Measurements from ENCODE around the gene APOA4. TPM values are rescaled to one million over a fixed set of nuclear protein-coding genes. Genes with fewer than 3 reads are reported as not detected.

Gene APOA4
- total and polyA plus RNA-seq, 4 donors, result 0.89 to 382 (median 131) TPM

DNA sequence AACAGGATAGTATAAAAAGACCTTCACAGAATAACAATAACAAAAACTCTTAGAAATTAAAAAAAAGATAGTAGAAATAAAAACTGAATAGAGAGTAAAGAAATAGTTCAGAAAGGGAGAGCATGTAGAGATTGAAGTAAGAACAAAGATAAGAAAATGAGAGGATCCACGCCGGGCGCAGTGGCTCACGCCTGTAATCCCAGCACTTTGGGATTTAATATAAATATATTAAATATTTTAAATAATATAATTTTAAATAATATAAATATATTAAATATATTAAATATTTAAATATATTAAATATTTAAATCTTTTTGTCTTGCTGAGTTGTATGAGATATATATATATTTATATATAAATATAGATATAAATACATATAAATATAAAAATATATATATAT lies 11.0 kb downstream of the APOA4 start:
- Histone ChIP-seq H3K4me3 (ENCODE audit: low read depth in 1 of 3, low read length in 3 of 3) (no peak overlapping the region), H3K27me3 (ENCODE audit: control insufficient read depth in 4 of 4, insufficient read depth in 4 of 4, low read length in 3 of 4) (no peaks in the 10 kb centered on the region), H3K9ac (ENCODE audit: low read depth in 1 of 2, low read length in 2 of 2) (no peak overlapping the region), H3K4me1 (ENCODE audit: control insufficient read depth in 4 of 4, insufficient read depth in 4 of 4, low read length in 3 of 4) (peaks cover 12 to 63% (median 42%) of the 10 kb centered on the region in 4 donors), H3K9me3 (ENCODE audit: control insufficient read depth in 4 of 4, low read length in 3 of 4) (no peaks in the 10 kb centered on the region), H3K27ac (ENCODE audit: low read depth in 1 of 2, low read length in 2 of 2) (no peak overlapping the region), H3K36me3 (ENCODE audit: control insufficient read depth in 4 of 4, insufficient read depth in 3 of 4, low read depth in 1 of 4, low read length in 3 of 4) (no peaks in the 10 kb centered on the region)
- TF ChIP-seq, protein P1, sequence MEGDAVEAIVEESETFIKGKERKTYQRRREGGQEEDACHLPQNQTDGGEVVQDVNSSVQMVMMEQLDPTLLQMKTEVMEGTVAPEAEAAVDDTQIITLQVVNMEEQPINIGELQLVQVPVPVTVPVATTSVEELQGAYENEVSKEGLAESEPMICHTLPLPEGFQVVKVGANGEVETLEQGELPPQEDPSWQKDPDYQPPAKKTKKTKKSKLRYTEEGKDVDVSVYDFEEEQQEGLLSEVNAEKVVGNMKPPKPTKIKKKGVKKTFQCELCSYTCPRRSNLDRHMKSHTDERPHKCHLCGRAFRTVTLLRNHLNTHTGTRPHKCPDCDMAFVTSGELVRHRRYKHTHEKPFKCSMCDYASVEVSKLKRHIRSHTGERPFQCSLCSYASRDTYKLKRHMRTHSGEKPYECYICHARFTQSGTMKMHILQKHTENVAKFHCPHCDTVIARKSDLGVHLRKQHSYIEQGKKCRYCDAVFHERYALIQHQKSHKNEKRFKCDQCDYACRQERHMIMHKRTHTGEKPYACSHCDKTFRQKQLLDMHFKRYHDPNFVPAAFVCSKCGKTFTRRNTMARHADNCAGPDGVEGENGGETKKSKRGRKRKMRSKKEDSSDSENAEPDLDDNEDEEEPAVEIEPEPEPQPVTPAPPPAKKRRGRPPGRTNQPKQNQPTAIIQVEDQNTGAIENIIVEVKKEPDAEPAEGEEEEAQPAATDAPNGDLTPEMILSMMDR (IDR thresholded peaks at IDR 0.05; ENCODE audit: low read depth, low read length, missing input control), result no peak
- TF ChIP-seq RAD21 (IDR thresholded peaks at IDR 0.05) (no peak), MAX (IDR thresholded peaks at IDR 0.05) (no peak), SP1 (IDR thresholded peaks at IDR 0.05) (no peak), RXRA (IDR thresholded peaks at IDR 0.05) (no peak), HNF4G (IDR thresholded peaks at IDR 0.05) (no peak), REST (IDR thresholded peaks at IDR 0.05) (no peak), TAF1 (conservative IDR thresholded peaks at IDR 0.05) (no peak), YY1 (IDR thresholded peaks at IDR 0.05) (no peak), HNF4A (conservative IDR thresholded peaks at IDR 0.05) (no peak), EGR1 (IDR thresholded peaks at IDR 0.05; ENCODE audit: low read depth in 2 of 2) (no peak), FOXA2 (IDR thresholded peaks at IDR 0.05) (no peak), JUND (IDR thresholded peaks at IDR 0.05) (no peak)
- TF ChIP-seq, protein P2, sequence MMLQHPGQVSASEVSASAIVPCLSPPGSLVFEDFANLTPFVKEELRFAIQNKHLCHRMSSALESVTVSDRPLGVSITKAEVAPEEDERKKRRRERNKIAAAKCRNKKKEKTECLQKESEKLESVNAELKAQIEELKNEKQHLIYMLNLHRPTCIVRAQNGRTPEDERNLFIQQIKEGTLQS (IDR thresholded peaks at IDR 0.05), result no peak
- 88% methylated on average over 4 of the region's 4 CpGs for WGBS
- DNase-seq (ENCODE audit: low spot score), result no peak

DNA sequence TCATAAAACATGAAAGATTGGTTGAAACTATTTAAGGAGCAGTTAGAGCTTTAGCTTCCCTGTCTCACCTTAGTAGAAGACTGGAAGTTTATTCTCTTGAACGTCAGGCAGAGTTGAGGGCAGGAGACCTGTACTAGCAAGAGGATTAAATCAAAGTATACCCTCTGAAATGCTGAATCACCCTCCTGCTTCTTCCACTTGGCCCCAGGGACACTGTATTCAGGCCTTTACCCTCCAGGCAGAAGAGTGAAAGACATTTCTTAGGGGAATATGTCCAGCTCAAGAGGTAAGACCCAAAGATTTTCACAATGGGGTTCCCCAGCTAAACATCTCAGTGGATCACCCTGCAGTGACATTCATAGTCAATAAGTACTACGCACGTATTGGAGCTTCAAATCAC lies 11.9 kb downstream of the APOA4 start:
- peaks cover 14 to 66% (median 49%) of the 10 kb centered on the region in 4 donors for H3K4me1 ChIP-seq (ENCODE audit: control insufficient read depth in 4 of 4, insufficient read depth in 4 of 4, low read length in 3 of 4)
- no peaks in the 10 kb centered on the region for H3K27me3 ChIP-seq (ENCODE audit: control insufficient read depth in 4 of 4, insufficient read depth in 4 of 4, low read length in 3 of 4)
- no peaks in the 10 kb centered on the region for H3K9me3 ChIP-seq (ENCODE audit: control insufficient read depth in 4 of 4, low read length in 3 of 4)
- TF ChIP-seq MAX (IDR thresholded peaks at IDR 0.05), result no peak
- no peak for TF ChIP-seq HNF4G (IDR thresholded peaks at IDR 0.05)
- no peak for TF ChIP-seq TAF1 (conservative IDR thresholded peaks at IDR 0.05)
- TF ChIP-seq RAD21 (IDR thresholded peaks at IDR 0.05), result no peak
- TF ChIP-seq REST (IDR thresholded peaks at IDR 0.05), result no peak
- TF ChIP-seq GABPA (IDR thresholded peaks at IDR 0.05 in 1 of 2, conservative IDR thresholded peaks at IDR 0.05 in 1 of 2), result no peak
- DNase-seq (ENCODE audit: low spot score), result no peak
- H3K9ac ChIP-seq (ENCODE audit: low read depth in 1 of 2, low read length in 2 of 2), result no peak overlapping the region
- no peak overlapping the region for H3K27ac ChIP-seq (ENCODE audit: low read depth in 1 of 2, low read length in 2 of 2)
- no peaks in the 10 kb centered on the region for H3K36me3 ChIP-seq (ENCODE audit: control insufficient read depth in 4 of 4, insufficient read depth in 3 of 4, low read depth in 1 of 4, low read length in 3 of 4)
- 87% methylated on average over 3 of the region's 3 CpGs for WGBS
- H3K4me3 ChIP-seq (ENCODE audit: low read depth in 1 of 3, low read length in 3 of 3), result no peak overlapping the region
